Measurements from ENCODE around the gene CAPS. TPM values are rescaled to one million over a fixed set of nuclear protein-coding genes. Genes with fewer than 3 reads are reported as not detected.

Gene CAPS
- polyA plus RNA-seq, 1 donor (not counting 4 experiments of a cell fraction or from before 2014, with no cell fraction given) = 2.7 TPM

DNA sequence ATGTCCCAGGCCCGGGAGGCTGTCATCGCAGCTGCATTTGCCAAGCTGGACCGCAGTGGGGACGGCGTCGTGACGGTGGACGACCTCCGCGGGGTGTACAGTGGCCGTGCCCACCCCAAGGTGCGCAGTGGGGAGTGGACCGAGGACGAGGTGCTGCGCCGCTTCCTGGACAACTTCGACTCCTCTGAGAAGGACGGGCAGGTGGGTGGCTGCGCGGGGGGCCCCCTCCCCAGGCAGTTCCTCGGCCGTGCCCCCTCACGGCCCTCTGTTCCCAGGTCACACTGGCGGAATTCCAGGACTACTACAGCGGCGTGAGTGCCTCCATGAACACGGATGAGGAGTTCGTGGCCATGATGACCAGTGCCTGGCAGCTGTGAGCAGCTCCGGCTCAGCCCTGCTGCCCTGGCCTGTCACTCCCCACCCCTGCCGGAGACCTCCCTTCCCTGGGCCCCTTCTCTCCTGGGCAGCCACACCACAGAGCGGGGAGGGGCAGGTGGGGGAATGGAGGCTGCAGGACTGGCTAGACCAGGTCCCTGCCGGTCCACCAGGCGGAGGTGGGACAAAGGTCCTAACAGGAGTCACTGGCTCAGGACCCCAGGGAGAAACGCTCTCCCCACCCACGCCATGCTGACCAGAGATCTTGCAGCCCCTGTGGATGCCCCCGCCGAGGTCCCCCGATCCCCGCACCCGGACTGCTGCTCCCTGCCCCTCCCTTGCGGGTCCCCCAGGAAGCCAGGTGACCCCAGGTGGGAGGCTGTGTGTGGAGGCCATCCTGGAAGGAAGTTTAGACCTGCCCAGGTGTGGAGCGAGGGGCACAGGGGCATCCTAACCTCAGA, 1.1 kb downstream of the CAPS start:
- Histone ChIP-seq H3K4me2 (ENCODE audit: control insufficient read depth, extremely low read depth, insufficient read depth, low read depth, low read length) (no peak overlapping the region), H3K36me3 (ENCODE audit: control insufficient read depth in 2 of 2, extremely low read depth in 1 of 2, insufficient read depth in 2 of 2, low read length in 2 of 2) (peaks cover 15 to 18% of the 10 kb centered on the region in 2 experiments), H3K4me1 (ENCODE audit: control insufficient read depth, extremely low read depth, insufficient read depth, low read length) (peaks cover 14% of the 10 kb centered on the region), H3K9ac (ENCODE audit: control insufficient read depth, extremely low read depth, insufficient read depth, low read length) (no peak overlapping the region), H4K20me1 (ENCODE audit: control insufficient read depth, extremely low read depth, insufficient read depth, low read length) (no peaks in the 10 kb centered on the region), H3K4me3 (ENCODE audit: control insufficient read depth in 2 of 3, extremely low read depth in 1 of 3, insufficient read depth in 2 of 3, low read depth in 1 of 3, low read length in 3 of 3) (no peak overlapping the region), H3K27me3 (ENCODE audit: control insufficient read depth, extremely low read depth, insufficient read depth, low read length) (no peaks in the 10 kb centered on the region), H3K9me1 (ENCODE audit: control insufficient read depth, extremely low read depth, insufficient read depth, low read length) (no peaks in the 10 kb centered on the region), H3K27ac (ENCODE audit: control insufficient read depth, insufficient read depth, low read length) (no peak overlapping the region), H3K79me2 (ENCODE audit: control insufficient read depth, insufficient read depth, low read length) (no peaks in the 10 kb centered on the region), H2AFZ (ENCODE audit: control insufficient read depth, low read length) (no peak overlapping the region), H3K9me3 (ENCODE audit: control insufficient read depth, low read depth, low read length) (no peaks in the 10 kb centered on the region)
- no peak for TF ChIP-seq EZH2 (IDR thresholded peaks at IDR 0.05; ENCODE audit: low read length)
- TF ChIP-seq CTCF (optimal IDR thresholded peaks at IDR 0.05 in 1 of 3, IDR thresholded peaks at IDR 0.05 in 1 of 3, conservative IDR thresholded peaks at IDR 0.05 in 1 of 3; ENCODE audit: extremely low read depth in 1 of 3, insufficient read depth in 2 of 3, low read length in 3 of 3) = no peak
- DNase-seq (ENCODE audit: low read depth, low spot score) (no peak), FAIRE-seq (no peak)
- dilution Hi-C loops (cut with MboI; ENCODE audit: extremely low pct_ligation_motif_present, low sequenced_read_pairs) = no loop called here

DNA sequence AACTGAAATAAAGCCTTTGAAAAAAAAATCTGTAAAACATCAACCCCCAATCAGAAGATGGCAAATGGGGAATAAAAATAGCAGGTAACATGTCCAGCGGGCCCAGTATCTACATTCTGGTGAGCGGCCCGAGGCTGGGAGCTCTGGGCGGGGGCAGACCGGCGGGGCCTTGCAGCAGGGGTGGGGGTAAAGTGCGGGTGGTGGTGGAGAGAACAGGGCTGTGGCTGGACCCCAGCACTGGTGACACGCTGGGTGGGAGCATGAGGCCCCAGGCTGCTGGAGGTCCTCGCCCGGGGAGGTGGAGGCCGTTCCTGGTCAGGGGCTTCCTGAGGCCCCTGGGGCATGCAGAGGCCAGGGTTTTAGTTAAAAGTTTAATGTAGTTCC, 1.7 kb downstream of the CAPS start:
- TF ChIP-seq CTCF (optimal IDR thresholded peaks at IDR 0.05 in 1 of 3, IDR thresholded peaks at IDR 0.05 in 1 of 3, conservative IDR thresholded peaks at IDR 0.05 in 1 of 3; ENCODE audit: extremely low read depth in 1 of 3, insufficient read depth in 2 of 3, low read length in 3 of 3) = no peak
- TF ChIP-seq EZH2 (IDR thresholded peaks at IDR 0.05; ENCODE audit: low read length) = no peak
- H3K79me2 ChIP-seq (ENCODE audit: control insufficient read depth, insufficient read depth, low read length) = no peaks in the 10 kb centered on the region
- H3K36me3 ChIP-seq (ENCODE audit: control insufficient read depth in 2 of 2, extremely low read depth in 1 of 2, insufficient read depth in 2 of 2, low read length in 2 of 2) = peaks cover 15 to 21% of the 10 kb centered on the region in 2 experiments
- FAIRE-seq (no peak), DNase-seq (ENCODE audit: low read depth, low spot score) (no peak)
- no peak overlapping the region for H2AFZ ChIP-seq (ENCODE audit: control insufficient read depth, low read length)
- no peaks in the 10 kb centered on the region for H3K27me3 ChIP-seq (ENCODE audit: control insufficient read depth, extremely low read depth, insufficient read depth, low read length)
- no peak overlapping the region for H3K27ac ChIP-seq (ENCODE audit: control insufficient read depth, insufficient read depth, low read length)
- H3K9me3 ChIP-seq (ENCODE audit: control insufficient read depth, low read depth, low read length) = no peaks in the 10 kb centered on the region
- H3K9me1 ChIP-seq (ENCODE audit: control insufficient read depth, extremely low read depth, insufficient read depth, low read length) = no peaks in the 10 kb centered on the region
- peaks cover 11% of the 10 kb centered on the region for H3K4me1 ChIP-seq (ENCODE audit: control insufficient read depth, extremely low read depth, insufficient read depth, low read length)
- H3K9ac ChIP-seq (ENCODE audit: control insufficient read depth, extremely low read depth, insufficient read depth, low read length) = no peak overlapping the region
- dilution Hi-C loops (cut with MboI; ENCODE audit: extremely low pct_ligation_motif_present, low sequenced_read_pairs) = no loop called here
- no peak overlapping the region for H3K4me2 ChIP-seq (ENCODE audit: control insufficient read depth, extremely low read depth, insufficient read depth, low read depth, low read length)
- no peaks in the 10 kb centered on the region for H4K20me1 ChIP-seq (ENCODE audit: control insufficient read depth, extremely low read depth, insufficient read depth, low read length)
- H3K4me3 ChIP-seq (ENCODE audit: control insufficient read depth in 2 of 3, extremely low read depth in 1 of 3, insufficient read depth in 2 of 3, low read depth in 1 of 3, low read length in 3 of 3) = no peak overlapping the region

Measured in keratinocyte (primary cell).